WTC11 (cell line): Measurements from ENCODE around the gene ZFP42. TPM values are rescaled to one million over a fixed set of nuclear protein-coding genes. Genes with fewer than 3 reads are reported as not detected.

Experiments
- ATAC-seq: fragments of 200-7000 bp; cut with Tn5 transposase; 2 replicates; pipeline ENCODE4 v1.10.0; 2021; ENCODE audit warnings: mild to moderate bottlenecking, moderate library complexity
- CTCF ChIA-PET: fragments of 300-600 bp; sonication (Branson Sonifier 250); formaldehyde crosslinking; loops from one replicate; lab custom pipeline; 2021; ENCODE audit warnings: antibody characterized with exemption; lab: Charles Lee
- POLR2A ChIA-PET: fragments of 350-600 bp; sonication (Branson Sonifier 250); formaldehyde crosslinking; loops from one replicate; lab custom pipeline; 2021; ENCODE audit warnings: antibody characterized with exemption; lab: Charles Lee
- DNase-seq: peaks from one replicate; pipeline ENCODE4 v3.0.0; 2021; ENCODE audit warnings: low spot score
- H3K27ac Mint-ChIP-seq: 2 replicates; pipeline ENCODE4 v1.8.0; 2021; ENCODE audit warnings: mixed read lengths
- H3K27me3 Mint-ChIP-seq: 2 replicates; pipeline ENCODE4 v1.8.0; 2021; ENCODE audit warnings: low read depth, mild to moderate bottlenecking, moderate library complexity, mixed read lengths
- H3K36me3 Mint-ChIP-seq: 2 replicates; pipeline ENCODE4 v1.8.0; 2021; ENCODE audit warnings: mixed read lengths
- H3K4me1 Mint-ChIP-seq: 2 replicates; pipeline ENCODE4 v1.8.0; 2022; ENCODE audit warnings: mixed read lengths
- H3K4me3 Mint-ChIP-seq: 2 replicates; pipeline ENCODE4 v1.8.0; 2021; ENCODE audit warnings: mild to moderate bottlenecking, moderate library complexity, mixed read lengths
- H3K9me3 Mint-ChIP-seq: 2 replicates; pipeline ENCODE4 v1.8.0; 2021; ENCODE audit warnings: mixed read lengths
- ATF1 ChIP-seq: sonication (generic); formaldehyde crosslinking; IDR thresholded peaks from 2 replicates; pipeline ENCODE4 v1.8.1; 2023; ENCODE audit warnings: mild to moderate bottlenecking, moderate library complexity, missing genetic modification reagents
- ATF2 ChIP-seq: sonication (generic); formaldehyde crosslinking; IDR thresholded peaks from 2 replicates; pipeline ENCODE4 v1.8.1; 2022; ENCODE audit warnings: low read depth, missing genetic modification reagents, borderline replicate concordance
- ATF6 ChIP-seq: sonication (generic); formaldehyde crosslinking; IDR thresholded peaks from 2 replicates; pipeline ENCODE4 v1.8.1; 2023; ENCODE audit warnings: mild to moderate bottlenecking, missing genetic modification reagents
- CTCF ChIP-seq: fragments of 200-600 bp; IDR thresholded peaks from 2 replicates; pipeline ENCODE4 v1.8.0; 2022; ENCODE audit warnings: antibody characterized with exemption
- E2F1 ChIP-seq: sonication (generic); formaldehyde crosslinking; IDR thresholded peaks from 2 replicates; pipeline ENCODE4 v1.8.0; 2022; ENCODE audit warnings: mild to moderate bottlenecking, missing genetic modification reagents
- ETV6 ChIP-seq: sonication (generic); formaldehyde crosslinking; IDR thresholded peaks from 2 replicates; pipeline ENCODE4 v1.8.1; 2022; ENCODE audit warnings: mild to moderate bottlenecking, missing genetic modification reagents
- FOXP1 ChIP-seq: sonication (generic); formaldehyde crosslinking; IDR thresholded peaks from 2 replicates; pipeline ENCODE4 v1.8.0; 2022; ENCODE audit warnings: missing genetic modification reagents, mild to moderate bottlenecking, moderate library complexity, borderline replicate concordance
- HMGA2 ChIP-seq: fragments of 250-450 bp; sonication (Bioruptor Pico); IDR thresholded peaks from 2 replicates; pipeline ENCODE4 v1.4.0; 2021; ENCODE audit warnings: mild to moderate bottlenecking, moderate library complexity
- IRF2 ChIP-seq: sonication (generic); formaldehyde crosslinking; IDR thresholded peaks from 2 replicates; pipeline ENCODE4 v1.8.0; 2022; ENCODE audit warnings: low read depth, missing genetic modification reagents, borderline replicate concordance
- MLX ChIP-seq: sonication (generic); formaldehyde crosslinking; IDR thresholded peaks from 2 replicates; pipeline ENCODE4 v1.8.1; 2023; ENCODE audit warnings: mild to moderate bottlenecking, missing genetic modification reagents, moderate library complexity
- OVOL2 ChIP-seq: fragments of 250-450 bp; sonication (Bioruptor Pico); IDR thresholded peaks from 2 replicates; pipeline ENCODE4 v1.9.0; 2021; ENCODE audit warnings: mild to moderate bottlenecking, borderline replicate concordance
- RELA ChIP-seq: sonication (generic); formaldehyde crosslinking; IDR thresholded peaks from 2 replicates; pipeline ENCODE4 v1.8.1; 2022; ENCODE audit warnings: missing genetic modification reagents, mild to moderate bottlenecking, borderline replicate concordance
- STAT6 ChIP-seq: sonication (generic); formaldehyde crosslinking; conservative IDR thresholded peaks from 2 replicates; pipeline ENCODE4 v1.8.1; 2023; ENCODE audit warnings: mild to moderate bottlenecking, low read depth, missing genetic modification reagents, moderate library complexity
- TEAD4 ChIP-seq: sonication (generic); formaldehyde crosslinking; IDR thresholded peaks from 2 replicates; pipeline ENCODE4 v1.8.0; 2022; ENCODE audit warnings: mild to moderate bottlenecking, missing genetic modification reagents
- USF1 ChIP-seq: sonication (generic); formaldehyde crosslinking; IDR thresholded peaks from 2 replicates; pipeline ENCODE4 v1.8.0; 2022; ENCODE audit warnings: mild to moderate bottlenecking, missing genetic modification reagents
- ZBTB43 ChIP-seq: sonication (generic); formaldehyde crosslinking; IDR thresholded peaks from 2 replicates; pipeline ENCODE4 v1.8.1; 2023; ENCODE audit warnings: mild to moderate bottlenecking, missing genetic modification reagents
- ZNF121 ChIP-seq: sonication (generic); formaldehyde crosslinking; IDR thresholded peaks from 2 replicates; pipeline ENCODE4 v1.8.0; 2023; ENCODE audit warnings: missing genetic modification reagents
- ZNF281 ChIP-seq: sonication (generic); formaldehyde crosslinking; IDR thresholded peaks from 2 replicates; pipeline ENCODE4 v1.8.0; 2023; ENCODE audit warnings: mild to moderate bottlenecking, missing genetic modification reagents
- ZNF416 ChIP-seq: fragments of 250-450 bp; sonication (Bioruptor Pico); IDR thresholded peaks from 2 replicates; pipeline ENCODE4 v1.9.0; 2021; ENCODE audit warnings: mild to moderate bottlenecking, inconsistent platforms
- ZNF671 ChIP-seq: fragments of 250-450 bp; sonication (Bioruptor Pico); IDR thresholded peaks from 2 replicates; pipeline ENCODE4 v1.8.0; 2021; ENCODE audit warnings: mild to moderate bottlenecking
- total RNA-seq: library from RNA; stranded (reverse); gene quantifications from 3 replicates; pipeline ENCODE4 v1.2.3, GENCODE V29; 2021

ZFP42 gene
- total RNA-seq, 1 experiment from 2014 or later = 128 TPM

- H3K27me3 Mint-ChIP-seq = no peaks in the 10 kb centered on the region
- no peak overlapping the region for H3K4me3 Mint-ChIP-seq
- CTCF ChIA-PET = interaction anchor here (0.6 kb wide), 1 partner anchor 24 kb away, joined by 6 read pairs; no protein-coding TSS in a partner anchor
- H3K36me3 Mint-ChIP-seq = no peaks in the 10 kb centered on the region
- H3K9me3 Mint-ChIP-seq = no peaks in the 10 kb centered on the region
- POLR2A ChIA-PET = no interaction called here
- no peak overlapping the region for H3K27ac Mint-ChIP-seq
- ATAC-seq (no peak), DNase-seq (no peak)
- TF ChIP-seq IRF2 (CRISPR knock-in tag) = no peak
- no peak for TF ChIP-seq ZNF121 (CRISPR knock-in tag)
- no peak for TF ChIP-seq ATF1
- TF ChIP-seq USF1 (CRISPR knock-in tag) = no peak
- no peak for TF ChIP-seq ZBTB43 (CRISPR knock-in tag)
- TF ChIP-seq TEAD4 (CRISPR knock-in tag) = no peak
- TF ChIP-seq STAT6 (CRISPR knock-in tag) = no peak
- no peak for TF ChIP-seq HMGA2 (CRISPR knock-in tag)
- TF ChIP-seq ATF2 (CRISPR knock-in tag) = no peak
- no peak for TF ChIP-seq E2F1 (CRISPR knock-in tag)
- TF ChIP-seq ETV6 (CRISPR knock-in tag) = no peak
- TF ChIP-seq RELA (CRISPR knock-in tag) = no peak
- TF ChIP-seq ZNF281 = no peak
- TF ChIP-seq CTCF = no peak
- TF ChIP-seq ZNF416 = no peak
- no peak for TF ChIP-seq OVOL2 (CRISPR knock-in tag)
- TF ChIP-seq ATF6 (CRISPR knock-in tag) = no peak
- no peak for TF ChIP-seq ZNF671 (CRISPR knock-in tag)
- no peak for TF ChIP-seq MLX
- no peak for TF ChIP-seq FOXP1 (CRISPR knock-in tag)
- H3K4me1 Mint-ChIP-seq = peaks cover 45% of the 10 kb centered on the region
Observed at GRCh38 chr4:188037003-188037713, 41.6 kb downstream of the ZFP42 start.
